ENCODE results near the gene PLPPR5.

The PLPPR5 gene

DNA sequence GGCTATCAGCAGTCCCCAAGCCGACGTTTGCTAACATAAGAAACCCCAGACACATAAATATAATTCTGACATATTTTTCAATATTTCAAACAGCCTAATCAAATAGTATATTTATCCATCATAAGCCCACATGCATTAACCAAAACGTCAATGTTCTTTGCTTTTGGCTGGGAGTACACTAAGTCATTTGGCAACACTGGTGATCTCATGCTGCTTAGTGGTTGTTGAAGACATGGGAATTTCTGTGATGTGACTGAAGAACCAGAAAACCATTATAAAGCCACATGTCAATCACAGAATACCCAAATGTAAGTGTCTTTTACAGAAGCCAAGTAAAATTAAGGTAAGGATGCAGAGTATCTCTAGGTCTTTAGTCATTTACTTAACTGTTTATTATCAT lies 57.6 kb downstream of the PLPPR5 start:
- Histone ChIP-seq H3K4me1 (ENCODE audit: insufficient read depth, low read length, severe bottlenecking) (no peaks in the 10 kb centered on the region), H3K27me3 (ENCODE audit: insufficient read depth, low read length) (no peaks in the 10 kb centered on the region), H3K9ac (ENCODE audit: low read length) (no peak overlapping the region), H3K9me3 (ENCODE audit: low read length) (no peaks in the 10 kb centered on the region), H2AFZ (ENCODE audit: low read length) (no peak overlapping the region), H3K79me2 (ENCODE audit: insufficient read depth, low read length) (no peaks in the 10 kb centered on the region), H3K4me3 (ENCODE audit: low read depth, low read length, poor library complexity, severe bottlenecking) (no peak overlapping the region), H3F3A (ENCODE audit: insufficient read depth, low read length) (no peaks in the 10 kb centered on the region), H3K4me2 (ENCODE audit: low read length) (no peak overlapping the region), H3K36me3 (ENCODE audit: insufficient read depth, low read length) (no peaks in the 10 kb centered on the region), H3K27ac (ENCODE audit: low read depth, low read length, poor library complexity, severe bottlenecking) (no peak overlapping the region), H4K20me1 (ENCODE audit: insufficient read depth, low read length) (no peaks in the 10 kb centered on the region), H3K9me2 (ENCODE audit: low read depth, low read length) (no peaks in the 10 kb centered on the region)
- TF ChIP-seq, protein P1, sequence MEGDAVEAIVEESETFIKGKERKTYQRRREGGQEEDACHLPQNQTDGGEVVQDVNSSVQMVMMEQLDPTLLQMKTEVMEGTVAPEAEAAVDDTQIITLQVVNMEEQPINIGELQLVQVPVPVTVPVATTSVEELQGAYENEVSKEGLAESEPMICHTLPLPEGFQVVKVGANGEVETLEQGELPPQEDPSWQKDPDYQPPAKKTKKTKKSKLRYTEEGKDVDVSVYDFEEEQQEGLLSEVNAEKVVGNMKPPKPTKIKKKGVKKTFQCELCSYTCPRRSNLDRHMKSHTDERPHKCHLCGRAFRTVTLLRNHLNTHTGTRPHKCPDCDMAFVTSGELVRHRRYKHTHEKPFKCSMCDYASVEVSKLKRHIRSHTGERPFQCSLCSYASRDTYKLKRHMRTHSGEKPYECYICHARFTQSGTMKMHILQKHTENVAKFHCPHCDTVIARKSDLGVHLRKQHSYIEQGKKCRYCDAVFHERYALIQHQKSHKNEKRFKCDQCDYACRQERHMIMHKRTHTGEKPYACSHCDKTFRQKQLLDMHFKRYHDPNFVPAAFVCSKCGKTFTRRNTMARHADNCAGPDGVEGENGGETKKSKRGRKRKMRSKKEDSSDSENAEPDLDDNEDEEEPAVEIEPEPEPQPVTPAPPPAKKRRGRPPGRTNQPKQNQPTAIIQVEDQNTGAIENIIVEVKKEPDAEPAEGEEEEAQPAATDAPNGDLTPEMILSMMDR (IDR thresholded peaks at IDR 0.05; ENCODE audit: low read length): no peak
- TF ChIP-seq EZH2 (IDR thresholded peaks at IDR 0.05; ENCODE audit: borderline replicate concordance, low read length): no peak

DNA sequence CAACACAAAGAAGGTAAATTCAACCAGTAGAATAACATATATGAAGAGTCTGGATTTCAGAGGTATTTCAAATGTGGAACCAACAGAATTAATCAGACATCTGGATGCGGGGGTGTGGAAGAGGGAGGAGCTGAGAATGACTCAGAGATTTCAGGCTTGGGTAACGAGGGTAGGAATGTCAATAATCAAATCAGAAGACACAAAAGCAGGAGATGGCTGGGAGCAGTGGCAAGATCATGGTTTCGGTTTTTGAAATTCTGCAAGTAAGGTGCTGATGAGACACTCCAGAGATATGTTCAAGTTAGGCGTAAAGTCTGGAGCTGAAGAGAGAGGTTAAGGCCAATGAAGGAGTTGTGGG lies 64.0 kb downstream of the PLPPR5 start:
- Histone ChIP-seq H3K4me1 (ENCODE audit: insufficient read depth, low read length, severe bottlenecking) (no peaks in the 10 kb centered on the region), H3K4me2 (ENCODE audit: low read length) (no peak overlapping the region)
- TF ChIP-seq EZH2 (IDR thresholded peaks at IDR 0.05; ENCODE audit: borderline replicate concordance, low read length): no peak
- TF ChIP-seq, protein P1 (IDR thresholded peaks at IDR 0.05; ENCODE audit: low read length): no peak

DNA sequence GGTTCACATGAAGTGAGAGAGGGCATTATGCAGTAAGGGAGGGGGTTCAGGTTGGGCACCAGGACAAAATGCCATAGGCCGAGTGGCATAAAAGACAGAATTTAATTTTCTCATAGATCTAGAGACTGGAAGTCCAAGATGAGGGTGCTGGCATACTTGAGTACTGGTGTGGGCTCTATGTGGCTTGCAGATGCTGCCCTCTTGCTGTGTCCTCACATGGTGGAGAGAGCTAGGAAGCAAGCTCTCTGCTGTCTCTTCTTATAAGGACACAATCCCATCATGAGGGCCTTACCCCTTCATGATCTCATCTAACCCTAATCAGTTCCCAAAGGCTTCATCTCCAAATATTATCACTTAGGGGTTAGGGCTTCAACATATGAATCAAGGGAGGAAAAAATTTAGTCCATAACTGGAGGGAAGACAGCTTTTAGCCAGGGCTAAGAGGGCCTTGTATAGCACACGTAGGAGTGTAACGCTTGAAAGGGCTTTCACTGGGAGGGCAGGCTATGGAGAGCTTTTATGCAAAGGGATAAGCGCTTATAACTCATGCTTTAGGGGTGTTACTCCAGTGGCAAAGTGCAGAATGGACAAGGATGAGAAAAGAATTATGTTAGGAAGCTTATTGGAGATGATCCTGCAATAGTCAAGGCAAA lies 64.5 kb downstream of the PLPPR5 start:
- Histone ChIP-seq H3F3A (ENCODE audit: insufficient read depth, low read length) (no peaks in the 10 kb centered on the region), H3K9me3 (ENCODE audit: low read length) (no peaks in the 10 kb centered on the region), H3K4me1 (ENCODE audit: insufficient read depth, low read length, severe bottlenecking) (no peaks in the 10 kb centered on the region), H4K20me1 (ENCODE audit: insufficient read depth, low read length) (no peaks in the 10 kb centered on the region), H3K9me2 (ENCODE audit: low read depth, low read length) (no peaks in the 10 kb centered on the region), H2AFZ (ENCODE audit: low read length) (no peak overlapping the region), H3K27ac (ENCODE audit: low read depth, low read length, poor library complexity, severe bottlenecking) (no peak overlapping the region), H3K79me2 (ENCODE audit: insufficient read depth, low read length) (no peaks in the 10 kb centered on the region), H3K27me3 (ENCODE audit: insufficient read depth, low read length) (no peaks in the 10 kb centered on the region), H3K36me3 (ENCODE audit: insufficient read depth, low read length) (no peaks in the 10 kb centered on the region), H3K9ac (ENCODE audit: low read length) (no peak overlapping the region), H3K4me2 (ENCODE audit: low read length) (no peak overlapping the region), H3K4me3 (ENCODE audit: low read depth, low read length, poor library complexity, severe bottlenecking) (no peak overlapping the region)
- no peak for TF ChIP-seq EZH2 (IDR thresholded peaks at IDR 0.05; ENCODE audit: borderline replicate concordance, low read length)
- TF ChIP-seq, protein P1 (IDR thresholded peaks at IDR 0.05; ENCODE audit: low read length): no peak; the same call in 1 of the 2 replicates

More for the DNA sequence above, 64.0 kb downstream of the PLPPR5 start:
- H3K4me3 ChIP-seq (ENCODE audit: low read depth, low read length, poor library complexity, severe bottlenecking): no peak overlapping the region
- H3K27ac ChIP-seq (ENCODE audit: low read depth, low read length, poor library complexity, severe bottlenecking): no peak overlapping the region
- H3K9me2 ChIP-seq (ENCODE audit: low read depth, low read length): no peaks in the 10 kb centered on the region
- H3K36me3 ChIP-seq (ENCODE audit: insufficient read depth, low read length): no peaks in the 10 kb centered on the region
- no peaks in the 10 kb centered on the region for H3K9me3 ChIP-seq (ENCODE audit: low read length)
- no peaks in the 10 kb centered on the region for H3K79me2 ChIP-seq (ENCODE audit: insufficient read depth, low read length)
- H4K20me1 ChIP-seq (ENCODE audit: insufficient read depth, low read length): no peaks in the 10 kb centered on the region
- H3F3A ChIP-seq (ENCODE audit: insufficient read depth, low read length): no peaks in the 10 kb centered on the region
- no peak overlapping the region for H3K9ac ChIP-seq (ENCODE audit: low read length)
- H3K27me3 ChIP-seq (ENCODE audit: insufficient read depth, low read length): no peaks in the 10 kb centered on the region
- no peak overlapping the region for H2AFZ ChIP-seq (ENCODE audit: low read length)
